Myocyte (in vitro differentiated cells): ENCODE measurements around the gene KIFBP. TPM values are rescaled to one million over a fixed set of nuclear protein-coding genes. Genes with fewer than 3 reads are reported as not detected.
"Not testable (repeated sequence)": the region's sequence is repeated elsewhere in the genome, so short reads cannot be mapped to it uniquely, and the experiment has no call there.

Experiments
- DNase-seq: peaks from one replicate; pipeline ENCODE4 v3.0.0-alpha.2; 2012; ENCODE audit warnings: low read depth
- polyA plus RNA-seq: library from polyadenylated mRNA; unstranded; fragments of >200 nt; gene quantifications from one replicate; pipeline ENCODE4 v1.2.1, GENCODE V29; 2012; ENCODE audit warnings: missing spikeins
- total RNA-seq: library from RNA; depleted of rRNA; stranded (reverse); fragments of >200 nt; gene quantifications from 2 replicates; pipeline ENCODE4 v1.2.3, GENCODE V29; 2014

Gene KIFBP
- 39.3 and 42.2 TPM in 2 replicates for total RNA-seq
- polyA plus RNA-seq = 25.4 TPM

DNA sequence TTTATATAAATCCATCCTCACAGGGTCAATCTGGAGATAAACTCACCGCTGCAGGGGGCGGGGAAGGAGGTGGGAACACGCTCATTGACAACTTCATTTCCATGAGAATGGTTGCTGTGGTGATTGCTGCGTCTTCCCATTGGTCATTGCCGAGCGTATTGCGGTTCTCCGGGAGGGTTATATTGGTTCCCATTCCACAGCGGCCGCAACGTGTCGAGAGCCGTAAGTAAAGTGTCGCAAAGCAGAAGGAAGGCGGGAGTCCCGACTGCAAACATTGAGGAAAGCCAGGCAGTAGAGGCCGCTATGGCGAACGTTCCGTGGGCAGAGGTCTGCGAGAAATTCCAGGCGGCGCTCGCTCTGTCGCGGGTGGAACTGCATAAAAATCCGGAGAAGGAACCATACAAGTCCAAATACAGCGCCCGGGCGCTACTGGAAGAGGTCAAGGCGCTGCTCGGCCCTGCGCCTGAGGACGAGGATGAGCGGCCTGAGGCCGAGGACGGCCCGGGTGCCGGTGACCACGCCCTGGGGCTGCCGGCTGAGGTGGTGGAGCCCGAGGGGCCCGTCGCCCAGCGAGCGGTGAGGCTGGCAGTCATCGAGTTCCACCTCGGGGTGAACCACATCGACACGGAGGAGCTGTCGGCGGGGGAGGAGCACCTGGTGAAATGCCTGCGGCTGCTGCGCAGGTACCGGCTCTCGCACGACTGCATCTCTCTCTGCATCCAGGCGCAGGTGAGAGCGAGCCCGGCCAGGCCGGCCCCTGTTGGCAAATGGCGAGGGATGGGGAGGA is at the start of gene KIFBP:
TSS of gene KIFBP (plus strand) at position 274 of the 787 bp plus-strand sequence. CDS start at position 304, 30 bp downstream.
- DNase-seq = peak; percentile 98

DNA sequence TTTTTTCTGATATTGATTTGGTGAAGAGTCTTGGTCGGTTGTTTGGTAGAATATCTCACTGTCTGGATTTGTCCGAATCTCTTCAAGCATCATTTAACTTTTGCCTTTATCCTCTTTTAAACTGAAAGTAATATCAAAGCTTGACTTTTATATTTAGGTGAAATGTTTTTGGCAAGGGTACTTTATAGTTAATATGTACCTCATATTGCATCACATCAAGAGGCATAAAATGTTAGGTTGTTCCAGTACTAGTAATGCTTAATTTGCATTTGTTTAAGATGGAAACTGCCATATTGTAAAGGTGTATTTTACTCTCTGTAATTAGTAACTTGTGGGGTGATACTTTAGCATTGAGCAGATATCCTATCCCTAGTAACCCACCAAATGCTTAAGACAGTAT is 49.7 kb upstream of the KIFBP start:
- DNase-seq = no peak

DNA sequence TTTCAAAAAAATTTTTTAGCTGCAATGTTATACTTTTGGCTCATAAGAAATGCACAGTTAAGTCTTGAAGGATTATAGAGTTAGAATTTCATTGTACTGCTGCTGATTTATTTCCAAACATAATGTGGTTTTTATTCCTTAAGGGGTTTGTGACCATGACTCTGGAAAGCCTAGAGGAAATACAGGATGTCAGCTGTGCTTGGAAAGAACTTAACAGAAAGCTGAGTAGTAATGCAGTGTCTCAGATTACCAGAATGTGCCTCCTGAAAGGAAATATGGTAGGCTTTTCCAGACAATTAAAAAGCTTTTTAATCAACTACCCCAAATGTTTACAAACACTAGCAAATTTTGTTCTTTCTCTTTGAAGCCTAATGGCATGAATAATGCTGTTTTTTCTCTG is 47.7 kb upstream of the KIFBP start:
- peak; percentile 42 for DNase-seq

- no peak for DNase-seq
These were observed 38.0 kb upstream of the KIFBP start for GRCh38 chr10:68950598-68950997.

- DNase-seq = no peak
These were observed 33.7 kb upstream of the KIFBP start for GRCh38 chr10:68954904-68955303.

GRCh38 chr10:68955355-68955831 is 33.2 kb upstream of the KIFBP start:
- DNase-seq = no peak

DNA sequence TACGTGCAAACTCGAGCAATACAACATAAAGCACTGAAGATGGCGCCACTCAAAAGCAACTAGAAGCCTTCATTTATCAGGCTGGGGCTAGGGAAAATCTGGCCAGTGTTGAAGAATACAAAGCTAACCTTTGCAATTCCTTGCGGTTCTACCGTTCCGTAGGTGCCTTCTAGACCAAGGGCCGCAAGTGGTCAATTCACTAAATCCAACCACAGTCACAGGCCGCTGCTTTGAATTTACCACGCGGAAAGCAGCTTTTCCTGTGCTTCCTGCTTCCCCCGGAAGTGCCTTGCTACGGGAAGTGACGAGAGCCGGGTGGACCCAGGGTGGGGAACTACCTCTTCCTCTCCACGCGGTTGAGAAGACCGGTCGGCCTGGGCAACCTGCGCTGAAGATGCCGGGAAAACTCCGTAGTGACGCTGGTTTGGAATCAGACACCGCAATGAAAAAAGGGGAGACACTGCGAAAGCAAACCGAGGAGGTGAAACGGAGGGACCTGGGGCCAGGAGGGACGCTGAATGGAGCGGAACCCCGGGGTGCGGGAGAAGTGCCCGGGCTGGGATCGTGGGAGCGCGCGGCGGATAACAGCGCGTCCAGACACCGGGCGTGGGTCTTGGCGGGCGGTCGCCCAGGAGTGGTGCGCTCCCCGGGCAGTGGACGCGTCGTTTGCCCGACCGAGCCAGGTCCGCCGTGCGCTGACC is 32.6 kb upstream of the KIFBP start, which contains the start of gene DDX21:
TSS of gene DDX21 (plus strand) at position 339 of the 701 bp plus-strand sequence. CDS start at position 395, 56 bp downstream.
- DNase-seq = peak; percentile 93

- no peak for DNase-seq
These were observed 31.4 kb upstream of the KIFBP start for GRCh38 chr10:68957284-68957615.

DNA sequence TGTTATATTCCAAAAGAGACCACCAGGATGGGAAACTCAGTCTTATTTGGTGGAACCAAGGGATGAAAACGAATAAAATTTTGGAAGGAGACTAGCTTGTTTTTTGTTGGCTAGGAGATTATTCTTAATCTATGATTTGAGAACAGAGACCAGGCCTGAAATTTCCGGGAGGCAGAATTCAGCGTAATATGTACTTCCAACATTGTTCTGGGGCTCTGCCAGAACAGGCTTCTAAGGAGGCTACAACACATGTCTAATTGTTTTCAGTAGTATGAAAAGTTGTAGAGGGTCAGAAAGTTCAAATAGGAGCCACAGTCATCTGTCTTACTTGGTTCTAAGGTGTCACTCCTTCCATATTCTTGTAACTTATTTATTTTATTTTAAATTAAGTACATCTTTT is 30.9 kb upstream of the KIFBP start:
- DNase-seq = peak; percentile 9

- no peak for DNase-seq
These were observed 28.7 kb upstream of the KIFBP start for GRCh38 chr10:68959695-68960527.

GRCh38 chr10:68963151-68963550 is 25.5 kb upstream of the KIFBP start:
- DNase-seq = no peak

DNA sequence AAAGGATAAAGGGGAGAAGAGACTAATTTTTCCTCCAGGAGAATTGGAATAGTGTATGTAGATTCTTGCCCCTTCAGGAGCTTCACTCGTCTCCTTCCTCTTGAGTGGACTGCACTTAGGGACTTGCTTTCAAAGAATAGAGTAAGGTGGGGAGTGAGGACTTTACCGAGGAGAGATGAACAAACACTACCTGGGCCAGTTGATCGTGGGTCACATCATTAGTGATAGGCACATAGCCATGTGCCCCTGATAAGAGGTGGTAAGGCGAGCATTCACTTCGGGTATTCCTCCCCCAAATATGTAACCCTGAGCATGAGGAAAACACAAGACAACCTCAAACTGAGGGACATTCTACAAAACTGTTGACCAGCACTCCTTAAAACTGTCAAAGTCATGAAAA is 14.6 kb upstream of the KIFBP start:
- DNase-seq = no peak

DNA sequence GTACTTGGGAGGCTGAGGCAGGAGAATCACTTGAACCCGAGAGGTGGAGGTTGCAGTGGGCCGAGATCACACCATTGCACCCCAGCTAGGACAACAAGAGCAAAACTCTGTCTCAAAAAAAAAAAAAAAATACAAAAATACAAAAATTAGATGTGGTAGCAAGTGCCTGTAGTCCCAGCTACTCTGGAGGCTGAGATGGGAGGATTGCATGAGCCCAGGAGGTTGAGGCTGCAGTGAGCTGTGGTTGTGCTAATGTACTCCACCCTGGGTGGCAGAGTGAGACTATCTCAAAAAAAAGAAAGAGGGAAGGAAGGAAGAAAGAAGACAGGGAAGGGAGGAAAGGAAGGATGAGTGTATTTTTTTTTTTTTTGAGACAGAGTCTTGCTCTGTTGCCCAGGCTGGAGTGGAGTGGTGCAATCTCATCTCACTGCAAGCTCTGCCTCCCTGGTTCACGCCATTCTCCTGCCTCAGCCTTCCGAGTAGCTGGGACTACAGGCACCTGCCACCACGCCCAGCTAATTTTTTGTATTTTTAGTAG is 12.6 kb upstream of the KIFBP start:
- DNase-seq = not testable (repeated sequence)

DNA sequence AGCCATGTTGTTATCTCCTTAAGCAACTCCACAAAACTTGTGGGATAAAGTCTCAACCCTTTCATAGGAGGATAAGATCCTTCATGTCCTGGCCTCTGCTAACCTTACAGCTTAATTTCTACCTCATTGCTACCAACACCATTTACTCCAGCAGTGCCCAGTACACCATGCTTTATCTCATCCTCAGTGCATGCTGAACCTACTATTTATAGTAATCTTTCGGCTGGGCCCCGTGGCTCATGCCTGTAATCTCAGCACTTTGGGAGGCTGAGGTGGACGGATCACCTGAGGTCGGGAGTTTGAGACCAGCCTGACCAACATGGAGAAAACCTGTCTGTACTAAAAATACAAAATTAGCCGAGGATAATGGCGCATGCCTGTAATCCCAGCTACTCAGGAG is 8.9 kb upstream of the KIFBP start:
- DNase-seq = not testable (repeated sequence)

DNA sequence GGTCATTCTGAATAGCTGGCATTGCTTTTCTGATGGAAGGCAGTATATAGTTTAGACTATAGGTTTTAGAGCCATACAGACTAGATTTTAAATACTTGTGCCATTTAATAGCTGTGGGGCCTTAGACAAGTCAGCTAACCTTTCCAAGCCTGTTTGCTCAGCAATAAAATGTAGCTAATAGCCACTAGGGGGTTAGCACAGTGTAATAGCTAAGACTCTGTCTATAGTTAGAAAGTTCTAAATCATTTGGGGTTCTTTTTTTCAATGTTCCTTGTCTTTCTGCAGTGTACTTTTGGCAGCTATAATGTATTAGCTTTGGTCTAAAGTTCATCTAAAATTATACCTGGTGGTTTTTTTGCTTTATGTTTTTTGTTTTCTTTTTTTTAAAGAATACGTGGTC is 7.5 kb upstream of the KIFBP start:
- no peak for DNase-seq

DNA sequence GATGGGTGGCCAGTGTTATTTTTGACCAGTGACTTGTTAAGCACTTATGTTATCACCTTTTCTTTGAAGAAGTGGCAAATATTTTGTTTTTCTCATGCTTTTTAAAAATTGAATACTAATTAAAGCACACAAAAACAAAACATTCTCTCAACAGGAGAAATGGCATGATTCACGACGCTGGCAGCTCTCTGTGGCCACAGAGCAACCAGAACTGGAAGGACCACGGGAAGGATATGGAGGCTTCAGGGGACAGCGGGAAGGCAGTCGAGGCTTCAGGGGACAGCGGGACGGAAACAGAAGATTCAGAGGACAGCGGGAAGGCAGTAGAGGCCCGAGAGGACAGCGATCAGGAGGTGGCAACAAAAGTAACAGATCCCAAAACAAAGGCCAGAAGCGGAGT is 6.2 kb upstream of the KIFBP start:
- no peak for DNase-seq

DNA sequence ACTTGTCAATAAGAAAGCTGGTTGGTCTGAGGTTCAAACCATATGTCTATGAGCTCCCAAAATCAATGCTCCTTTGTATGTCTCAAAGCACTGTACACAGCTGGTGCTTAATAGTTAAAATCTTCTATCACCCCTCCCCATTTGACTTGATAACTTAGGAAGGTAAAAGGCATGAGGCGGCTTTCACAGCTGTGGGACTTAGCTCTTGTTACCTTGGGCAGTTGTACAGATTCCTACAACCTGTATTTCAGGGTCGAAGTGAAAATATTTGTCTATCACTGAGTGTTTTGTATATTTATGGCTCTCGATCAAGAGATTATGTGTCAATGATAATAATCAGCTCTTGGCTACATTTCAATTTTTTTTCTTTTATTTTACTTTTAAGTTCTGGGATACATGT is 992 bp upstream of the KIFBP start:
- no peak for DNase-seq

DNA sequence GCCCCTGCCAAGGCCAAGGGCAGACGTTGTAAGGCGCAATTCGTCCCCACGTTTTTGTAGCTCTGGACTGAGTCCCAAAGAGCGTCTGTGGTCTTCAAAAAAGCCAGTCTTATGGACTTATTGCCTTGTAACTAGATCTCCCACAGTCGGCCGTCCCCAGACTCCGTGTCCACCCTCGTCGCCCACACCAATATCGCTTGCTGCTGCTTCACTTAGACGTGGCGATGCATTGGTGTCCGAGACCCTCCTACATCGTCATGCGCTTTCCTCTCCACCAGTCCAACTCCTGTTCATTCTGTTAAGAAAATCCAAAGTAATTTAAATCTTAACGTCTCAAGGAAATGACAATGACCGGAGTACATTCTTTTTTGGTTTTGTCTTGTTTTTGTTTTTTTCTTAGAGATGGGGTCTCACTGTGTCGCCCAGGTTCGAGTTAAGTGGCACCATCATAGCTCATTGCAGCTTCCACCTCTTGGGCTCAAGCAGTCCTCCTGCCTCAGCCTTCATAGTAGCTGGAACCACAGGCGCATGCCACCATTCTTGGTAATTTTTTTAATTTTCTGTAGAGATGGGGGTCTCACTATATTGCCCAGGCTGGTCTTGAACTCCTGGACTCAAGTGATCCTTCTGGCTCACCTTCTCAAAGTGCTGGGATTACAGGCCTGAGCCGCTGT is 851 bp downstream of the KIFBP start:
- no peak for DNase-seq

DNA sequence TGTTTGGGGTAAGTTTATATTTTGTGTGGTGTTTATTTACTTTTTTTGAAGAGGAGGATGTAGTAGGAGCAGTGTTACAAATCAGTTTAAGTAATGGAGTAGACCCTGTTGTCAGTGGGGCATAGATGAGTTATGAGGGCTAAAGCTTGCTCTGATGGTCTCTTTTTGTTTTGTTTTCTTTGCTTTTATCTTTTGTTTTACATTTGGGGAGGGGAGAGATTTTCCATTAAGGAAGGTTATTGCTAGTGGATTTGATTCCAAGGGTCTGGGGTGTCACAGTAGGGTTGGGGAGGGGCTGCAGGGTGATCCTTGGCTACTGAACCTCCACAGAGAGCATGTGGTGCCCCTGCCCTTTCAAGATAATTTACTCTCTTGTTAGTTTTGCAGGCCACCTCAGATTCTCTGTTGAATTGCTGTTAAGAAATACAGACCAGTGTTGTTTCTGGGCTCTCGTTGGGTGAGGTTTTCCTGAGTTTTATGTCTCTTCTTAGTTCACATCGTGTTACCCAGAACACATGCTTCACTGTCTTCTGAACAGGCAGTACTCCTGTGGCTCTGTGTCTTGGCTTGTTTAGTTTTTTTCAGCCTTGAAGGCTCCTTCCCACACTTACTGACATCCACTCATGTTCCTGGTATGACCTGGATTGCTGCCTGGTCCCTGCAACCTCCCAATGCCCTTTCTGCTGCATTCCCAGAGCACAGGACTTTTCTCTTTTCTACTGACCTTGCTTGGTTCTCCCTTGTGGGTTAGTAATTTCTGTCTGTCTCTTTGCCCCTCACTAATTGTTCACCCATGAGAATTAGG is 4.2 kb downstream of the KIFBP start:
- DNase-seq = peak; percentile 71

GRCh38 chr10:68997211-68997610 is 8.6 kb downstream of the KIFBP start:
- DNase-seq = no peak
